Anterior cingulate cortex (tissue), 58 donors: ENCODE results near the gene PNKP.

Experiments
- DNase-seq, 58 donors: peaks; one replicate each; lab custom pipeline; 2025; lab: John Stamatoyannopoulos, UW

The PNKP gene

DNA sequence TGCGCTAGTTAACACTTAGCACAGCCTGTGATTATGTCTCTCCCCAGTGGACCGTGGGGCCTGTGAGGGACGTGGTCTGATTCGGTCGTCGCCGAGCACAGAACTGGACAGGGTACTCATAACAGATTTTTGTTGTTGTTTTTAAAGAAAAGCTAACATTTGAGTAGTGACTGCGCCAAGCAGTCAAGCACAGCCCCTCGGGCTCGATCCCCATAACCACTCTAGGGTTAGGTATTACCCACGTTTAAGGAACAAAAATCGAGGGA lies 17.2 kb downstream of the PNKP start:
- DNase-seq, result peak in 1 of 58 donors; percentile 65

DNA sequence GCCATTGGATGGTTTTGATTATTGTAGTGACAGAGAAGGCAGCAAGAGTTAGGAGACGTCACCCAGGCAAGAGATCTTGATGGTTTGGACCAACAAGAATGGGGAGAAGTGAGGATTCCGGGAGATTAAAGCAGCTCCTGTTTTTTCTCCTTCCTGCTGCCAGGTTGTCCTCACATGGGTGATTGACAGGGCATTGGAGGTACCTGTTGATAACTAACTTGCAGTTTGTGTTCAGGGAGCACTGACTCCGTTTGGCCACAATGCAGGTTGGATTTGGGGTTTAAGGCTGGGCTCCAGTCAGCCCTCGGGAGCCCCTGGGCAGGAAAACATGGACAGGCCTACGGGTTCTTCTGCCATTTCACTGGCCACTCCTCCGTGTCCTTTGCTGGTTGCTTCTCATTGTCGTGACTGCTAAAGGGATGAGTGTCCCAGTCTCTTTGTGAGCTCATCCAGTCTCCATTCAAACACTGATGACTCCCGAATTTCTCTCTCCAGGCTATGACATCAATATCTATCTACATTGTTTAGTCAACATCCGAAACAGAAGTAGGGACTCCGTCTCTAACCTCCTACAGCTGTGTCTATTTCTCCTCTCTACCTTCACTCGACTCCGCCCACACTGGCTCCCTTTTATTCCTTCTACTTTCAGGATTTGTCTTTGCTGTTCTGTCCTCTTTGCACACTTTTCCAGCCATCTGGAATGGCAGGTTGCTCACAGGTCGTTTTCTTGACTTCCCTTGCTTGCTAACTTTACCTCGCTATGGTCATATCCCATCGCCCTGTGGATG lies 17.7 kb downstream of the PNKP start:
- no peak for DNase-seq

DNA sequence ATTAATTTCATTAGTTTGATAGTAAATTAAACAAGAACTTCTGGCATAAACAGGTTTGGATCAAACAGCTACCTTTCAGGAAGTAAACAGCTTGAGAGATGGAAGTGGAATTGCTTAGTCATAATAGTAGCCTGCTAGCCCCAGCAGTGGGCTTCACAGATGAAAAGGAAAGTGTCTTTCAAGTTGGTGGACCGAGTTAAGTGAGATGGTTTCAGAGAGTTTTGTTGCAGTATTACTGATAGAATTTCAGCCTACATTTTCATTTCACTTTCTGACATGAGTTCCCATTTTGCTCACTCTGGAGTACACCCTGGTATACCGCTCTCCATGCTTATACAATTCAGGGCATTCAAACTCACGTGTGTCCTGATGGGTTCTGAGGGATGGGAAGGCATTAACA lies 18.4 kb downstream of the PNKP start:
- no peak for DNase-seq

DNA sequence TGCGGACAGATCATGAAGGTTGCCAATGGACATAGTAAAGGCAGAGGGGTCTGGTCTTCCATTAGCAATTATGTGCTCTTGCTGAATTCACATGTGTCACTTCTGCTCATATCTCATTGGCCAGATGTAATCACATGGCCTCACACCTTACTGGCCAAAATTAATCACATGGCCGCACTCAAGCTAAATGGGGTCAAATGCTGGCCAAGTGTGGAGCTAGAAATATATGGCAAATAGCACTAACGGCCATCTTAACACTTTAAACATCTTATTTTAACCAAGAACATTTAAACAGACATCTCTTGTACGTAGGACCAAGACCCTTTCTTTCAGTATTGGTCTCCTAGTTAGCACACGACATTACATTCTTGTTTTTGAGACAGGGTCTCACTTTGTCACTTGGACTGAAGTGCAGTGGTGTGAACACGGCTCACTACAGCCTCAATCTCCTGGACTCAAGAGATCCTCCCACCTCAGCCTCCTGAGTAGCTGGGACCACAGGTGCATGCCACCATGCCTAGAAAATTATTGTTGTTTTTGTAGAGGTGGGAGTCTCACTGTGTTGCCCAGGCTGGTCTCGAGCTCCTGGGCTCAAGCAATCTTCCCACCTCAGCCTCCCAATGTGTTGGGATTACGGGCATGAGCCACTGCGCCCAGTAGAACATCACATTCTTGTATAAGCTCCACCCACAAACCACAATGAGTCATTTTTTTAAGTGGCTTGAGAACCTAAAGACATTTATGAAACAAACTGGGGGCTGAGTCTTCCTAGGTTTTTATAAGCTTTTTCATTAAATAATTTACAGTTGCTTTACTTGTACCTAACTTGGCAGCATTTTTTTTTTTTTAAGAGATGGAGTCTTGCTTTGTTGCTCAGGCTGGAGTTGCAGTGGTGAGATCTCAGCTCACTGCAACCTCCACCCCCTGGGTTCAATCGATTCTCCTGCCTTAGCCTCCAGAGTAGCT lies 19.4 kb downstream of the PNKP start:
- no peak for DNase-seq

DNA sequence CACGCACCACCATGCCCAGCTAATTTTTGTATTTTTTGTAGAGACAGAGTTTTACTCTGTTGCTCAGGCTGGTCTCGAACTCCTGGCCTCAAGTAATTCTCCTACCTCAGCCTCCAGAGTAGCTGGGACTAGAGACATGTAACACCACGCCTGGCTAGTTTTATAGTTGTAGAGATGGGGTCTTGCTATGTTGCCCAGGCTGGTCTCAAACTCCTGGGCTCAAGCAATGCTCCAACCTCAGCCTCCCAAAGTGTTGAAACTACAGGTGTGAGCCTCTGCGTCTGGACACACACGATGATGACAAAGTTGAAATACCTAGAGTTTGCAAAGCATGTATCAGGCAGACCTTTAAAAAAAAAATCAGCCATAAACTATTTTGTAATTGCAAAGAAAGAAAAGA lies 21.0 kb downstream of the PNKP start:
- no peak for DNase-seq

DNA sequence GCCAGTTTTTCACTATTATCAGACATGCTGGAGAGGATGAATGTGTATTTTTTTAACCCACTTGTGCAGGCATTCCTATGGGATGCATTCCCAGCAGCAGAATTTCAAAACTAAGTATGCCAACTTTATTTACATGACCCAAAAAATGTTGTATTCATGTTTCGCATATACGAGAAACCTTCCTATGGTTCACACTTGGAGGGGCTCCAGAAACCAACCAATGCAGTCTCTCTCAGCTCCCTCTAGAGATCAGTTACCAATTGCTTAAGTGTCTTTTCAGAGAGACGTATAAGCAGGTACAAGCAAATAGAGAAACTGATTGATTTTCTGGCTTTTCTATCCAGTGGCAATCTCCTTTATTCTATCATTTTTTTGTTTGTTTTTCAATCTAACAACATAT lies 22.0 kb downstream of the PNKP start:
- DNase-seq, result peak in 1 of 58 donors; percentile 7

DNA sequence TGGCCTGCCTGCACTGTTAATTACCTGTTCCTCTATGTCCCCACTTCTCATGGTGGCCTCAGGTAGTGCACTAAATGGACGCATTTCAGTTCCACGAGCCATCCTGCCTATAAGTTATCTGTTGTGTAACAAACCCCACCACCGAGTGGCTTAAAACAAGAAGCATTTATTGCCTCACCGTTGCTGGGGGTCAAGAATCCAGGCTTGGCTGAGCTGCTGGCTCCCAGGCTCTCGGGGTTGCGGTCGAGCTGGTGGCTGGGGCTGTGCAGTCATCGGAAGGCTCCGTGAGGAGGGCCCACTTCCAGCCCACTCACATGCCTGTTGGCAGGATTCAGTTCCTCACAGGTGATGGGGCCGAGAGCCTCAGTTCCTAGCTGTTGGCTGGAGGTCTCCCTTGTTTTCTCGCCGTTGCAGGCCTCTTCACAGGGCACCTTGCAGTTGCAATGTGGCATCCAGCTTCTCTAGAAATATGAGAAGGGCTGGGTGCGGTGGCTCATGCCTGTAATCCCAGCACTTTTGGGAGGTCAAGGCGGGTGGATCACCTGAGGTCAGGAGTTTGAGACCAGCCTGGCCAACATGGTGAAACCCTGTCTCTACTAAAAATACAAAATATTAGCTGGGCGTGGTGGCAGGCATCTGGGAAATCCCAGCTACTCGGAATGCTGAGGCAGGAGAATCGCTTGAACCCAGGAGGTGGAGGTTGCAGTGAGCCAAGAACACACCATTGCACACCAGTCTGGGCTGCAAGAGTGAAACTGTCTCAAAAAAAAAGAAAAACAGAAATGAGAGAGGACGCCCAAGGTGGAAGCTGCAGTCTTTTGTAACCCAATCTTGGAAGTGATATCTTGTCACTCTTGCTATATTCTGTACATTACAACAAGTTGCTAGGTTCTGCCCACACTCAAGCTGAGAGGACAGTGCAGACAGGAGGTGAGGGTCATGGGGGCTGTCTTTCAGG lies 23.0 kb downstream of the PNKP start:
- no peak for DNase-seq

DNA sequence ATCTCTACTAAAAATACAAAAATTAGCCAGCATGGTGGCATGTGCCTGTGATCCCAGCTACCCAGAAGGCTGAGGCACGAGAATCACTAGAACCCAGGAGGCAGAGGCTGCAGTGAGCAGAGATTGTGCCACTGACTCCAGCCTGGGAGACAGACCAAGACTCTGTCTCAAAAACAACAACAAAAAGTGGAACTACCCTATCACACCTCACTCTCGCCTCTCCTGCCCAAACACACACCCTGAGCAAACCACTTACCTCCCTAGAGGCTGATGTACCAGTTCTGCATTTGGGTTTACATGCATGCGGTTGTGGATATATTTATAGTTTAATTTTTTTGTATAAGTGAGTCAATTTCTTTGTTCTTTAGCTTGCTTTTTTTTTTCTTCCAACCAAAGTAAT lies 24.1 kb downstream of the PNKP start:
- no peak for DNase-seq

DNA sequence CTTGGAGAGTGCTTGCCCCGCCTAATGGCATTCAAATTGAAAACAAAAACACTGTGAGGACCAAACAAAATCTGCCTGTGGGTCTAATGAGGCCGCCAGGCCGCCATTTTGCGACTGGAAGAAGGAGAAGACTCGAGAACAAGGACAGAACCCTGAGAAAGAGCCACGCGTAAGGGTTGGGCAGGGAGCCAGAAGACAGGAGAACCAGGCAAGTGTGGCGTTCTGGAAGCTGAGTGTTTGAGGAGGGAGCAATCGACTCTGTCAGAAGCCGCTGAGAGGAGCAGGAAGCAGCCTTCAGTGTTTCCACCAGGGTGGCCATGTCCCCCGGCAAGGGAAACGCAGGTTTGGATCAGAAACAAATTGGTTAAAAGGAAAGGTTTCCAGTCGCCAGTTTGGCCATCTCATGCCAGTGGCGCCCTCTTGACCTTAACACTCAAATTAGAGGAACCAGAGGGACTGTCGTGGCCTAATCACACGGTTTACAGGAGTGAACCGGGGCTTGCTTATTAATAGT lies 26.6 kb downstream of the PNKP start:
- no peak for DNase-seq

DNA sequence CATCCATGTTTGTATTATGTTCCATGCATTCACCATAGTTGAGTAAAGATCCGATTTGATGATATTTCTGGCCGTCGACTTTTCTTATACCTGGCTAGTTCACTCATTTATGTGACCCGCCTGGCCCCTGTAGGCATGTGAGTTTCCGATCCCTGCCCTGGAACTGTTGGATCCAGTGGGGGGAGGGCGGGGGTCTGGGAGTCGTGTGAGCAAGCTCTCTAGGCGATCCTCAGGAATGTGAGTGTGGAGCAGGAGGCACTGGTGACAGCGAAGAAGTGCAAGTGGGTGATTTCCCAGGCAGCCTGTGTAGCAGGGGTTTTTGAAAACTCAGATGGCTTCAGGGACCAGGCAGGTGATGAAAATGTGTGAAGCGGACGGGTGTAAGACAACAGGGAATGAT lies 27.1 kb downstream of the PNKP start:
- DNase-seq, result no peak

DNA sequence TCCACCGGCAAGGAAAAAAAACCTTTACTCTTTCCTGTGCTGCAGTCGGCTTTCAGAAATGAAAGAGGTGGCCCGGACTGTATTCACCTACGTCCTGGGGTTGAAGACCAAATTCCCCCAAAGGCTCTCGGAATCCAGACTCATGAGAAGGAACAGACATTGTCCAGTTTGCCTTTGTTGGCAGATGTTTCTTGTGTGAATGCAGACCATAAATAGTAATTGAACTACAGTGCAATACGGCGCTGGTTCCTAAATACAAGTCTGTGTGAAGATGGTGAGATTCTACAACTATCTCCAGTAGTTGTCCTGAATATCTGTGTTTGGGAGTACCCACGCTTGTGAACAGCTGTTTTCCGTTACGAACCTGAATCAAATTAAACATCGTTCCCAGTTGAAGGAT lies 27.7 kb downstream of the PNKP start:
- no peak for DNase-seq

DNA sequence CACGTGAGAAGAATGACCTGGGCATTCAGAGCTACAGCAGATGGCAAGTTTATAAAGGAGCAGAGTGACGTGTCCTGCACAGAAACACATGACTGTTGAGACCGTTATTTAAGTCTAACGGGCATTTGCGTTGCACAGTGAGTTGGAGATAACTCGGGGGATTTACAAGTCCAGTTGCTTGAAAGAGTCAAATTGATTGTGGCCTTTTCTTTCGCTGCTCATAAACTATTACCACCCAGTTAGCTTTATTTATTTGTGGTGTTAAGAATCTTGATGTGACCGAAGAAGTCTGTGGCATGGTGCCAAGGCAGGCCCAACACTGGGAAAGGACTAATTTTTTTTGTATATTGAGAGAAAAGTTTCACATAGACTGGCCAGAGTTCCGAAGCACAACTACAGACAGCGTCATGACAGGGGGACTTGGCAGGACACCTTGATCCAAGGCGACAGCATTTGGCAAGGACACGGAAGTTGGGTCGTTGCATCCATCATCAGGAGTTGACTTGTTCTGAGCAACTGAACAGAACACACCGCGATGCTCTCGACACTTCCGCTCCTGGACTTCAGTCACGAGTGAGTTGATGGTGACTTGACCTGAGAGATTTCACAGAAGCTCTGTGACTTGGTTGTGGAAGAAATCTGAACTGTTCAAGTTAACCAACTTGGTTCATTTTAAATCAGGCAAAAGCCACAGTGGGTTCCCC lies 28.3 kb downstream of the PNKP start:
- DNase-seq, result no peak

DNA sequence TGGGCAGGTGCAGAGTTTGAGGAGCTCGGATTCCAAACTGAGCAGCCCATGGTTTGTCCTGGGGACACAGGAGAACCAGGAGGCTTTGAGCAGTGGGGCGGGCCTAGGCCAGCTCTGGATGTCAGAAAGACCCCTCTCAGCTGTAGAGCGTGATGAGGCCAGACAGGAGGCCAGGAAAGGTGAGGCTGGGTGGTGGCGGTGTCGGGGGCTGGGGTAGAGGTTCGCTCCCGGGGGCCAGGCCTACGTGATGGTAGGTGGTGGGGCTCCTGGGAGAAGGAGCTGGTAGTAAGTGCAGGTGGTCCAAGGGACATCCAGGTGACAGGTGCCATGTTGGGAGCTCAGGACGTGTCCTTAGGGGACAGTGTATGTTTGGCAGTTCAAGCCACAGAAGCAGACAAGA lies 30.0 kb downstream of the PNKP start:
- DNase-seq, result no peak

DNA sequence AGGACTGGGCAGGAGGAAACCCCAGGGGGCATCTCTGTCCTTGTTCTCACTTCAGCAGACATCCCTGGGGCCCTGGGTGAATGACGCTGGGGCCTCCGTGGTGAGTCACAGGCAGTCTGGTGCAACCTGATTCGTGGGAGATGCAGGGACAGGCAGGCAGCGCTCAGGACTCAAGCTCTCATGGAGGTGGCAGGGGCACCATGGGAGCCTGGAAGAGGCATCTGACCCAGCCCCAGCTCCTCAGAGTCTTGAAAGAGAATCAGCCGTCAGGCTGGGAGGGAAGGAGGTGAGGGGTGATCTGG lies 30.4 kb downstream of the PNKP start:
- no peak for DNase-seq

DNA sequence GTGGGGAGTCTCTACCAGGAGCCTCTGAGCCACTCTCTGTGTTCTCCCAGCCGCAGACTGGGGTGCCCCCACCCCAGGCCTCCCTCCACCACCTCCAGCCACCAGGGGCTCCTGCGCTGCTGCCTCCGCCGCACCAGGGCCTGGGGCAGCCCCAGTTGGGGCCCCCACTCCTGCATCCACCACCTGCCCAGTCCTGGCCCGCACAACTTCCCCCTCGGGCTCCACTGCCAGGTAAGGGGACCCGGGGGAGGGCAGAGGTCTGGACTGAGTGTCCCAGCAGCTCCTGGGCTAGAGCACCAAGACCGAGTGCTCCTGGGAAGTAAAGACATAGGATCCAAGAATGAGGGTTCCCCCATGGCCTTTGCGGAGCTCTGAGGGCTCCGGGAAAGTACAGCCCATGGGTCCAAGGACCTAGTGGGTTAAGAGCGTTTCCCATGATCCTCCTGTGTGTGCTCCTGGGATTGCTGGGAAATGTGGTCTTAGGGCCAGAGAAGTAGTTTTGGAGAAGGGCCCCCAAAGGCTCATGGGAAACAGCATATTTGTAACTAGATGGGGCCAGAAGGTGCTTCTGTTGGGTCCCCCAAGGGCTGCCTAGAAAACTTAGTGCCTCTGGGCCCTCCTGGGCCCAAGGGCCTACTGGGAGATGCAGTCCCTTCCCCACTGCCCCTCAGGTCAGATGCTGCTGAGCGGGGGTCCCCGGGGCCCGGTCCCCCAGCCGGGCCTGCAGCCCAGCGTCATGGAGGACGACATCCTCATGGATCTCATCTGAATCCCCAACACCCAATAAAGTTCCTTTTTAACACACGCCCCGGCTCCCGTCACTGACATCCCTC lies 31.0 kb downstream of the PNKP start:
- no peak for DNase-seq

DNA sequence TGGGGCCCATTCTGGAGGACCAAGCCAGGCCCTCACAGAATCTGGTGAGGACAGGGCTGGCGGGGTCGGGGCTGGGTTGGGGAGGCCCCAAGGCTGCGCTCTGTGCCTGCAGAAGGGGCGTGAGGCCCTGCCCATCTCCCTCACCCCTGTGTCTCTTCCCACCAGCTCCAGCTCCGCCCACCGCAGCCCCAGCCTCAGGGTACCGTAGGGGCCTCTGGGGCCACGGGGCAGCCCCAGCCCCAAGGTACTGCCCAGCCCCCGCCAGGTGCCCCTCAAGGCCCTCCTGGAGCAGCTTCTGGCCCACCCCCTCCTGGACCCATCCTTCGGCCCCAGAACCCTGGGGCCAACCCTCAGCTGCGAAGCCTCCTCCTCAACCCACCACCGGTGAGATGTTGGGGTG lies 31.8 kb downstream of the PNKP start:
- no peak for DNase-seq

DNA sequence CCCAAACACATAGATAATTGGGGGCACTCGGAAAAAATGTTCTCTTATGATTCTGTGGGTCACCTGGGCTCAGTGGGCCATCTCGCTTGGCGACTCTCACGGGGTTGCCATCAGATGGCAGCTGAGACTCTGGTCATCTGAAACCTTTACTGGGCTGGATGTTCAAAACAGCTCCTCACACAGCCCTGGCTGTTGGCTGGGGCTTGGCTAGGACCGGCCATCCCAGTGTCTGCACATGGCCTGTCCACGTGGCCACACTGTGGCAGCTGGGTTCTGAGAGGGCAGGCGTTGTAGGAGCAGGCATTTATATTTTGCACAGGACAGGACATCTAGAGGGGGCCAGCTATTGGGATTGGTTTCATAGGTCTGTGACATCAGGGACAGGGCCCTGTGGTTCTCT lies 33.8 kb downstream of the PNKP start:
- DNase-seq, result no peak

DNA sequence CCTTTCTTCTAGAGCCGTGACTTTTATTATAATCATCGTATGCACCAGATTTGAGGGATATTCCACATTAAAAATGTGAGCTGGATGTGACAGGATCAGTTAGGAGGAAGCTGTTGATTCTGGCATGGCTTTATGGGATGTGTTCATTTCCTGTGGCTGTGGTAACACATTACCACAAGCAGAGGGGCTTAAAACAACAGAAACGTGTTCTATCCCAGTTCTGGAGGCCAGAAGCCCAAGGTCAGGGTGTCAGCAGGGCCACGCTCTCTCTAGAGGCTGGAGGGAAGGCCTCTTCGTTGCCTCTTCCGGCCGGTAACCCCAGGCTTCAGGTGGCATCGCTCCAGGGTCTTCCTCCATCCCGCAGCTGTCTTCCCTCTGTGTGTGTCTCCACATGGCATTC lies 34.8 kb downstream of the PNKP start:
- no peak for DNase-seq

DNA sequence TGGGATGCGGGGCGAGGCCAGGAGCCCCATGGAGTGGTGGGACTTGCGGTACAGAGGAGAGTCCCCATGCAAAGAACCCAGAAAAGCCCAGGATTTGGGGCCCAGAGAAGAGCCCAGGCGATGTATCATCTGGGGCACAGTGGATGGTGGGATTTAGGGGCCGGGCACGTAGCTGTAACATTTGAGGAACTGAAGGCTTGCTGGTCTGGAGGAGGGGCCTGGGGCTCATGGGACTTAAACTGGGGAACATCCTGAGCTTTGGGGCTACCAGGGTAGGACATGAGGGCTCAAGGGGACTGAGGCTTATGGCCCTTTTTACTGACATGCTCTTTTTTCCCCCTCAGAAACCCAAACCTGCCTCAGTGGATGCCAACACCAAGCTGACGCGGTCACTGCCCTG lies 35.8 kb downstream of the PNKP start:
- DNase-seq, result no peak
